ENCODE data around the gene CNNM2. TPM values are rescaled to one million over a fixed set of nuclear protein-coding genes. Genes with fewer than 3 reads are reported as not detected.

CNNM2 gene
- total and polyA plus RNA-seq, 7 donors: 0.49 to 2.6 (median 1.3) TPM

GRCh38 chr10:102964713-102965112, 46.6 kb downstream of the CNNM2 start:
- H3K27me3 ChIP-seq (ENCODE audit: insufficient read depth in 3 of 3, low read length in 2 of 3): no peaks in the 10 kb centered on the region
- H3K4me1 ChIP-seq: no peaks in the 10 kb centered on the region
- intact Hi-C loops (cut with DNase I): no loop called here
- 90 to 93% (median 91%) methylated on average over 8 of the region's 8 CpGs for WGBS, 3 donors
- no peaks in the 10 kb centered on the region for H3K36me3 ChIP-seq (ENCODE audit: insufficient read depth in 1 of 2, low read depth in 1 of 2)
- H3K27ac ChIP-seq: no peak overlapping the region
- H3K4me3 ChIP-seq: no peak overlapping the region
- DNase-seq (no peak), ATAC-seq (no peak)
- TF ChIP-seq, protein P1, sequence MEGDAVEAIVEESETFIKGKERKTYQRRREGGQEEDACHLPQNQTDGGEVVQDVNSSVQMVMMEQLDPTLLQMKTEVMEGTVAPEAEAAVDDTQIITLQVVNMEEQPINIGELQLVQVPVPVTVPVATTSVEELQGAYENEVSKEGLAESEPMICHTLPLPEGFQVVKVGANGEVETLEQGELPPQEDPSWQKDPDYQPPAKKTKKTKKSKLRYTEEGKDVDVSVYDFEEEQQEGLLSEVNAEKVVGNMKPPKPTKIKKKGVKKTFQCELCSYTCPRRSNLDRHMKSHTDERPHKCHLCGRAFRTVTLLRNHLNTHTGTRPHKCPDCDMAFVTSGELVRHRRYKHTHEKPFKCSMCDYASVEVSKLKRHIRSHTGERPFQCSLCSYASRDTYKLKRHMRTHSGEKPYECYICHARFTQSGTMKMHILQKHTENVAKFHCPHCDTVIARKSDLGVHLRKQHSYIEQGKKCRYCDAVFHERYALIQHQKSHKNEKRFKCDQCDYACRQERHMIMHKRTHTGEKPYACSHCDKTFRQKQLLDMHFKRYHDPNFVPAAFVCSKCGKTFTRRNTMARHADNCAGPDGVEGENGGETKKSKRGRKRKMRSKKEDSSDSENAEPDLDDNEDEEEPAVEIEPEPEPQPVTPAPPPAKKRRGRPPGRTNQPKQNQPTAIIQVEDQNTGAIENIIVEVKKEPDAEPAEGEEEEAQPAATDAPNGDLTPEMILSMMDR (IDR thresholded peaks at IDR 0.05): no peak
- no peaks in the 10 kb centered on the region for H3K9me3 ChIP-seq

- no peaks in the 10 kb centered on the region for H3K9me3 ChIP-seq
- no peak overlapping the region for H3K4me3 ChIP-seq
- TF ChIP-seq, protein P1 (IDR thresholded peaks at IDR 0.05): no peak
- no peaks in the 10 kb centered on the region for H3K4me1 ChIP-seq
- no peak for ATAC-seq
- intact Hi-C loops (cut with DNase I): no loop called here
- no peaks in the 10 kb centered on the region for H3K27me3 ChIP-seq (ENCODE audit: insufficient read depth in 3 of 3, low read length in 2 of 3)
- H3K27ac ChIP-seq: no peak overlapping the region
- H3K36me3 ChIP-seq (ENCODE audit: insufficient read depth in 1 of 2, low read depth in 1 of 2): no peaks in the 10 kb centered on the region
- 75 to 86% (median 85%) methylated on average over 7 of the region's 7 CpGs for WGBS, 3 donors
- DNase-seq: no peak
Measured at GRCh38 chr10:102965311-102965851, 47.3 kb downstream of the CNNM2 start.

GRCh38 chr10:102967123-102967522, 49.0 kb downstream of the CNNM2 start:
- no peak for ATAC-seq
- intact Hi-C loops (cut with DNase I): no loop called here
- TF ChIP-seq, protein P1 (IDR thresholded peaks at IDR 0.05): no peak
- no peak for DNase-seq
- no peak overlapping the region for H3K4me3 ChIP-seq
- H3K27ac ChIP-seq: no peak overlapping the region
- no peaks in the 10 kb centered on the region for H3K27me3 ChIP-seq (ENCODE audit: insufficient read depth in 3 of 3, low read length in 2 of 3)
- no peaks in the 10 kb centered on the region for H3K4me1 ChIP-seq
- H3K36me3 ChIP-seq (ENCODE audit: insufficient read depth in 1 of 2, low read depth in 1 of 2): no peaks in the 10 kb centered on the region
- no peaks in the 10 kb centered on the region for H3K9me3 ChIP-seq

DNA sequence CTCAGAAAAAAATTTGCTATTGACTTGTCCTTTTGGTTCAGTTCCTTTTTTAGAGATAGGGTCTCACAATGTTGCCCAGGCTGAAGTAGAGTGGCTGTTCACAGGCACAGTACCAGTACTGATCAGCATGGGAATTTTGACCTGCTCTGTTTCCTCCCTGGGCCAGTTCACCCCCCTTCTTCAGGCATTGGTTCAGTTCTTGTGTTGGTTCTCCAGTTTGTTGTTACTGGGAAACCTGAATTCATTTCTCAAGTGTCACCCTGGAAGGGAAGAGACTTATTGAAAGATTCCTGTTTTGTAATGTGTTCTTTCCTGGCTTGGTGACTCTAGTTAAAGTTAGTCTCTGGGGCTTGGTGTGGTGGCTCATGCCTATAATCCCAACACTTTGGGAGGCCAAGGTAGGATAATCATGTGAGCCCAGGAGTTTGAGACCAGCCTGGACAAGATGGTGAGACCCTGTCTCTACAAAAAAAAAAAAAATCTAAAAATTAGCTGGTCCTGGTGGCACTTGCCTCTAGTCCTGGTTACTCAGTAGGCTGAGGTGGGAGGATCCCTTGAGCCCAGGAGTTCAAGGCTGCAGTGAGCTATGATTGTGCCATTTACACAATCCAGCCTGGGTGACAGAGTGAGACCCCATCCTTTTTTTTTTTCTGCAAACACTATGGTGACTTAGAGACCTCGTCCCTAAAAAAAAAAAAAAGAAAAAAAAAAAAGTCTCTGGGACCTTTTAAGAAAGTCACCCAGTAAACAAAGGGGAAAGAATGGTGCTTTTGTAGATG, 52.7 kb downstream of the CNNM2 start:
- Histone ChIP-seq H3K27me3 (ENCODE audit: insufficient read depth in 3 of 3, low read length in 2 of 3) (no peaks in the 10 kb centered on the region), H3K4me1 (no peaks in the 10 kb centered on the region), H3K9me3 (no peaks in the 10 kb centered on the region), H3K4me3 (no peak overlapping the region), H3K36me3 (ENCODE audit: insufficient read depth in 1 of 2, low read depth in 1 of 2) (no peaks in the 10 kb centered on the region), H3K27ac (no peak overlapping the region)
- no peak for ATAC-seq
- TF ChIP-seq, protein P1 (IDR thresholded peaks at IDR 0.05): no peak
- WGBS, 3 donors: 78 to 90% (median 86%) methylated on average over 1 of the region's 1 CpG
- intact Hi-C loops (cut with DNase I): no loop called here
- no peak for DNase-seq
